T-helper 1 cell (primary cell): ENCODE measurements around the gene GRID1.
"Not testable (repeated sequence)": the region's sequence is repeated elsewhere in the genome, so short reads cannot be mapped to it uniquely, and the experiment has no call there.

ENCODE experiments used
- DNase-seq, 5 donors: peaks; one replicate each; pipeline ENCODE4 v3.0.0-alpha.2; 2012 to 2020

GRID1 gene

GRCh38 chr10:86051586-86051985, 315.0 kb downstream of the GRID1 start:
- DNase-seq, result no peak

DNA sequence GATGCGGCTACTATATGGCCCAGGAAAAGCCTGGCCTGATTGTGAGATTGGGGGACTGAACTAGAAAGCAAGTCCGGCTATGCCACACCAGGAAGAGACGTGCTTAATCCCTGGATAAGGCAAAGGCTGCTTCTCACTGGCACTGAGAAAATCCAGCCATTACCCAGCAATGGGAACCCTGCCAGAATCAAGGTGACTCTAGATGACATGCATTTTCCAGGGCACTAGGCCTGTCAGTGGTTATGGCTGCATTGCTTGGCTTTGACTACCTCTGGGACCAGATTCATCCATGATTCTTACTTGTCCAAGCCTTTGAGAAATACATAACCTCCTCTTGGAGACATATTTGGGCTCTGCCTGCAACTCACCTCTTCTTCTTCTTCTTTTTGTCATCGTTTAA, 317.2 kb downstream of the GRID1 start:
- no peak for DNase-seq

GRCh38 chr10:86048973-86049372, 317.6 kb downstream of the GRID1 start:
- no peak for DNase-seq

DNA sequence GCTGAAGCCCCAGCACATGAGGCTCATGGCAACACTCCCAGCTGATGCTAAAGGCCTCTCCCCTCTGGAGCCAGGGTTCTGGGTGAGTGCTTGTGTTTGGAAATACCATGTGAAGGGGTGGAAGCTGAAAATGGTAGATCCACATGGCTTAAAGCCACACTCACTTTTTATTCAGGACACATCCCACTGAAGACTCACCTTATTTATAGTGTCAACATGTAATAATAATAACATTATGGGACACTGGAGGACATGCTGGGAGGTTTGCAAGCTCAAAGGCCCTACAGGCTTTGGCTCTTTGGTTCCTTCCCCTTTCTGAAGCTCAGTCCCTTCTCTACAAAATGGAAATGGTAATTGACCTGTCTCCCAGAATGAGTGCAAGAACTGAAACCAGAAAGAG, 318.0 kb downstream of the GRID1 start:
- no peak for DNase-seq

GRCh38 chr10:86047588-86047987, 319.0 kb downstream of the GRID1 start:
- DNase-seq, result peak in 1 of 5 donors; percentile 68

- DNase-seq, result peak in 1 of 5 donors; percentile 24
Measured at GRCh38 chr10:86046845-86047460, 319.6 kb downstream of the GRID1 start.

DNA sequence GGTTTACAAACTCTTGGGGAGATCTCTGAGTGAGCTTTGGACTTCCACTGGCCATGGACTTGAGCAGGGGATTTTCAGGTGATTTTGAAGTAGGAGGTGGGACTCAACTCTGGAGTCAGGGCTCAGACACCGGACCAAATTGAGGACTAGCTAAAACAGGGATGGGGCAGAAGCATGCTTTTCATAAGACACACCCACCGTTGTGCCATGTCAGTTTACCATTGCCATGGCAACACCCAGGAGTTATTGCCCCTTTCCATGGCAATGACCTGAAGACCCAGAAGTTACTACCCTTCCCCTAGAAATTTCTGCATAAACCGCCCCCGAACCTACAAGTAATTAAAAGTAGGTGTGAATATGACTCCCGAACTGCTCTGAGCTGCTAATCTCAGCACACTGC, 320.7 kb downstream of the GRID1 start:
- no peak for DNase-seq

DNA sequence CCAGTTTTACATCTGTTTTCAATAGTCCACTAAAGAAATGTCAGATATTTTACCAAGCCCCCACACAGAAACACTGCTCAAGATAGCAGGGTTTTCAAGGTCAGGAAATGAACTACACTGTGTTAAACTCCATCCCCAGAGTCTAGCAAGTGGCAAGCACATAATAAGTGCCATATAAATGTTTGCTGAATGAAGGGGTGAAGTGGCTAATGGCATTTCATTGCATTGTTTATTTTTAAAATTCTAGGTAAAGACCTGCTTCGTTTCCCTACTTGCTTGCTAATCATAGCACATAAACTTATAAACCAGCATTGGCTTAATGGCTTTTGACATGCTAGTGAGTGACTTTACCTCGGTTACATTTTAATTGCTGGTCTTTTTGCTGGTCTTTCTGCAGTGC, 322.6 kb downstream of the GRID1 start:
- DNase-seq, result no peak

- no peak for DNase-seq
Measured at GRCh38 chr10:86043236-86043635, 323.4 kb downstream of the GRID1 start.

DNA sequence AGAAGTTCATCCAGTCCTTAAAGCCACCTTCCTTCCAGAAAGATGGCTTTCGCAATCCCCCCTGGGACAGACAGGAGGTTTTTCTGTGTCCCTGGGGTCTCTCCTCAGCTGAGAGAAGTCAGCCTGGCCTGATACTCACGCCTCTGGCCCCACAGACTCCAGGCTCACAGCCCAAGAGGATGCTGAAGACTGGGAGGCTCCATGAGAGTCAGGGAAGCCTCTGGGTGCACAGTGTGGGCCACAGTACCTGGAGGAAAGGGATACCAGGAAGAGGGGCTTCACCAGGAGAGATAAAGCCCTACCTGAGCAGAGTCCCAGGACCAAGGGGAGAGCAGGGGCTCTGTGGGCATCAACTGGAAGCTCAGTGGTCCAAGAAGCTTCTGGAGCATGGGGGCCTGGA, 324.4 kb downstream of the GRID1 start:
- DNase-seq, result no peak

DNA sequence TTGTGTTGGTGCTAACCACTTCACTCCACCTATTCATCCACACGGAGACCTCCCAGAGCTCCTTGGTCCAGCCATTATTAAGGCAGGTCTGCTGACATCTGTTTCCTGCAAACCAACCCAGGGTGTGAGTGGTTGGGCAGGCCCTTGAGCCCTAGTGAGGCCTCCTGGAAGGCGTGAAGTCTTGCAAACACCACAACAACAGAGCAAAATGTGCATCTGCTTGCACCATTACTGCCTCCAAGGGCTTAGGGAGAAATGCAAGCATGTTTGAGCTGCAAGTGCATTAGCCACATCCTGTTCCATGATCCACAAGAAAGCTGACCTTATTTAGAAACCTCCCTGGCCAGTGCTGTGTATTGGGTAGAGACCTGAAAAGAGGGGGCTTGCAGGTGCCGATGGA, 325.5 kb downstream of the GRID1 start:
- no peak for DNase-seq

DNA sequence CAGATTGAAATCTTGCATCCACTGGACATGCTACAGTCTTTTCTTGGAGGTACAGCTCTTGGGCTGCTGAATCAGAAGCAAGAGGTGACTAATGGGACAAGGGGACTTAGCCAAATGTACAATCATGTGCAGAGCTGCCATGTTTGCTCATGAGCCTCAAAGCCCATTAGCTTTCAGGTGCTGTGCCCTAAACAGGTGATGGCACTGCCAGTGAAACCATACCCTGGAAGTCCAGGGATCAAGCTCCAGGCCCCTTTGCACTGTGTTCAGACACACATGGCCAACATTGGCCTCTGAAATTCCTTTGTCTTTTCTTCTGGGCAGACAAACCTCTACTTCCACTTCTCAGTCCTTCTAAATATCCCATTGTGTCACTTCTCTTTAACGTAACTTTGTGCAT, 328.2 kb downstream of the GRID1 start:
- DNase-seq, result no peak

- DNase-seq, result no peak
Measured at GRCh38 chr10:86037096-86037495, 329.5 kb downstream of the GRID1 start.

GRCh38 chr10:86036544-86036831, 330.1 kb downstream of the GRID1 start:
- DNase-seq, result no peak

DNA sequence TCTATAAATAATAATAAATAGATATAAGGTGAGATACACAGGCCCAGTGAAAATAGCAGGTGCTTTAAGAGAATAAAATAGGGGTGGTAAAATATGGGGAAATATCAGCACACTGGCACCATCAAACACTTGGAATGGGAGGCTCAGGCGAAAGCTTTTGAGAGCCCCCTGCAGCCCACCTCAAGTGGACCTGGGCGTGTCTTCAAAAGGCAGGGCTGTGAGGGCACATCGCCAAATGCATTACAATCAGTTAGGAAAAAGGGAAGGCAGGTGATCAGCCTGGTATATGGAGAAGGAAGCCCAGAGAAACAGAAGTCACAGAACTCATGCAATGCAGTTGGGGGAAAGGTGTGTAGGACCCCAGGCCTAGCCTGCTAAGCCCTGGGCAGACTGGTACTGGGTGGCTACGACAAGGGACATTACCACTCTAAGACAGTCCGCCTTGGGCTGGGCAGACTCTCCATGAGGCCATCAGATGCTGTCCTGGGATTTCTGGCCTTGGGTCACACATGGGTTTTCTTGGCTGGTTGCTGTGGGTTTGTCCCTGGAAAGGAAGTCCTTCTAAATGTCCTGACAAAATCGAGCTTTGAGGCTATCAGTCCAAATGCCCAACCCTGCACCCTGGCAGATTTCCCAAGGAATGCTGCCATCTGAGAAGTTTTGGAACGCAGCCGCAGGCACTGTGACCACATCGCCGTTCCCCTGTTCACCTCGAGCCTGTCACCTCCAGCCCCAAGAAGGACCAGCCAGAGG, 330.6 kb downstream of the GRID1 start:
- DNase-seq, result no peak

DNA sequence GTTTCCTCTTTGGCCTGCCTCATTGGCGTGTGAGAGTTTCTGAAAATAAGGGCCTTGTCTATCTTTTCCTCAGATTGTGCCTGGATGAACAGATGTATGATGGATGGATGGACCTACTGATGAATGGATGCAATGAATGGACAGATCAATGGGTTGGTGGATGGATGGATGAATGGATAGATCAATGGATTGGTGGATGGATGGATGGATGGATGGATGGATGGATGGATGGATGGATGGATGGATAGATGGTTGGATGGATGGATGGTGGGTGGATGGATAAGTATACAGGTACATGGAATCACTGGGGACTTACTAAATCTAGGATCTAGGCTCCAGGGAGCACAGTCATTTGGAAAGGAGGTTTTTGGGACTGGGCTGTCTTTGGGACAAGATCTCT, 331.9 kb downstream of the GRID1 start:
- no peak for DNase-seq

- no peak for DNase-seq
Measured at GRCh38 chr10:86033581-86033980, 333.0 kb downstream of the GRID1 start.

DNA sequence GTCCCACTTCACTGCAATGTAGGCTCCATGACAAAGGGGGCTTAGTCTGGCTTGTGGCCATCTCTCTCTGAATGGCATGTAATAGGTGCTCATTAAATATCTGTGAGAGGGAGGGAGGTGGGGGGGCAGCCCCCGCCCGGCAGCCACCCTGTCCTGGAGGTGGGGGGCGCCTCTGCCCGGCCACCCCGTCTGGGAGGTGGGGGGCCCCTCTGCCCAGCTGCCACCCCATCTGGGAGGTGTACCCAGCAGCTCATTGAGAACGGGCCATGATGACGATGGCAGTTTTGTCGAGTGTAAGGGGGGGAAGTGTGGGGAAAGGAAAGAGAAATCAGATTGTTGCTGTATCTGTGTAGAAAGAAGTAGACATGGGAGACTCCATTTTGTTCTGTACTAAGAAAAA, 334.5 kb downstream of the GRID1 start:
- DNase-seq, result not testable (repeated sequence)

DNA sequence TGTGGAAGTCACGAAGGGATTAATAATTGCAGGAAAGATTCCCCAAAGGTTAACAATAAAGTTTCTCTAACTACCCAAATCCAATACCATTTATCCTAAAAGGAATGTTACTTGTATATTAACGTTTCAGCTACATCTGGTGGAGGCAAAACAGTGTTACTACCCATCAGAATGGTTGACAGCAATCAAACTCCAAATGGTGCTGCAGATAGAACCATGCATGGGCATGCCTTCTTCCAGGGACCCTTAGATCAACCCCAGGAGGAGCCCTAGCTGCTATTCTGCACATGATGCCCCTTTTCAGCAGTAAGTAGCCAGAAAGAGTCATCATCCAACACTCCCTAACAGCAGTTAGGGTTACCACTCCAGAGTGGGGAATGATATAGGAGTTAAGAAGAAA, 336.3 kb downstream of the GRID1 start:
- DNase-seq, result no peak

DNA sequence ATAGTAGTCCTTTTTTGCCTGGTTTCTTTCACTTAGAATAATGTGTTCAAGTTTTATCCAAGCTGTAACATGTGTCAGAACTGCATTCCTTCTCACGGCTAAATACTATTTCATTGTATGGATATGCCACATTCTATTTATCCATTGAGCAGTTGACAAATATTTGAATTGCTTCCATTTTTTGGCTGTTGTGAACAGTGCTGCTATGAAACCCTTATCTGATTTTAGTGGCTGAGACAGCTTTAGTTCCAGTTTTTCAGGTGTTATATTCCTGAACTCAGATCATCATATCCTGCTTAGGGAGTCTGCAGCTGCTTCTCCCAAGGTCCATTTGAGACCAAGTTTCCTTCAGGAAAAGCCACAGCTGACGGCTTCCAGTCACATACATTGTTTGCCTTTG, 339.2 kb downstream of the GRID1 start:
- no peak for DNase-seq

DNA sequence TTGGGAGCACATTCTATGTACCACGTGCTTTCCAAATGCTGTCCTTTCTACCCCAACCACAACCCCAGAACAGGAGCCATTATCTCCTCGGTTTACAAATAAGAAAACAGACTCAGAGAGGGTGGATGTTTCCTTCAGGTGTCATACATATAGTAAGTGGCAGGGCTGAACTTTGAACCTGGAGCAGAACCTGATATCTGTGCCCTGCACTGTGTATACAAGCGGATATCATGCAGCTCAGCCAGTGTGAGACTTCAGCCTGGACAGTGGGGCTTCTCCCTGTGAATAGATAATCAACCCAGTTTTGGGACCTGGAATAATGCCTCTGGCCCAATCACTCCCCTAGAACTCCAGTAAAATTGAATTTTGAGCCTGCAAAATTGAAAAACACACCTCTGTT, 341.1 kb downstream of the GRID1 start:
- DNase-seq, result no peak

DNA sequence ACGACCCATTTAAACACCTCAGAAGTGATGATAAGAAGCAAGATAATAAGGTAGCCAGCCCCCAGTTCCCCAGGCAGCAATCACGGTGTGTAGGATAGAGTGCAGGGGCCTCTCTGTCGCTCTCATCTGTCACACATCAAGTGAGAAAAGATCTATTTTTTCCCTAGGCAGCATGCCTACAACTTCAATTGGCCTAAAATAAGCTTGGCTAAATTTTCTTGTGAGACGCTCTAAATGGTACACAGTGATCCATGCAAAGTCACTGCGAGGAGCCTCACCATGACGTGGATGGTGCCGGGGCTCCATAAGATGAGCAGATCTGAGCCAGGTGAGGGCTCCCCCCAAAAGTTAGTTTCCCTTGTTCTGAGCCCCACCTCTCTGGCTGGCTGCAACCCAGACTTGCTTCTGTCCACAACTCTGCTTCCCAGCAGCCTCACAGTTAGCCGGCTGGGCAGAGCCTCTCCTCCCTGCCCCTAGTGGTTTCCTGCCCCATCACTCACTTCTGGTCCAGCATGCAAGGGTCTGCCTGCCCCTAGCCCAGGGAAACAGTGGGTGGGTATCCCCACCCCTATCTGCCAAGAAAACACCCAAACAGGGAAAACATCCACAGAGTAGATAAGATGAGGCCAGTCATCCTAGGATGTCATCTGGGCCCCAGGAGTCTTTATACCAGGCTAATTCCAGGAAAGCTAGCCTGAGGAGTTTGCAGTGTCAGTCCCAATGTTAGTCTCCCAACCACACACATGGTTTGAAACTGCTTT, 342.1 kb downstream of the GRID1 start:
- no peak for DNase-seq

GRCh38 chr10:86023931-86024280, 342.7 kb downstream of the GRID1 start:
- no peak for DNase-seq

DNA sequence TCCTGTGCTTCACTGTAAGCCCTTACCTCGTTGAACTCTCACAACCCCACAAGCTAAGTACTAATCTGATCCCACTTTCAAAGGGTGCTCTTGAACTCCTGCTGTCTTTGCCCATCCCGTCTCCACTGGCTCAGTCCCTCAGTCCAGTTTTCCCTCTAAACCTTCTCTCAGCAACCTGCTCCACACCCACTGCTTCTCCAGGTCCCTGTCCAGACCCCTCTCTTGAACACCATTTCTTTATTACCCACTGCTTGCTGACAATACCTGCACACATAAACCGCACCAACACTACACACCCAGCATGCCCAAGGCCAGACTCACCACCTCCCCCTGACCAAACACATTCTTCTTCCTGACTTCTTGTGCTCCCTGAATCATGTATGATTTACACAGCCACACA, 343.3 kb downstream of the GRID1 start:
- DNase-seq, result no peak
